Subcutaneous adipose tissue (tissue), 4 donors: ENCODE results near the gene SCN8A. TPM values are rescaled to one million over a fixed set of nuclear protein-coding genes. Genes with fewer than 3 reads are reported as not detected.

Source experiments
- total RNA-seq, 4 donors: library from RNA; depleted of rRNA; stranded (reverse); fragments of >200 nt; gene quantifications; one replicate each; pipeline ENCODE4 v1.1.0, GENCODE V29; 2016
- TF ChIP-seq, protein P1 (sequence below): fragments of 450-650 bp; IDR thresholded peaks from one replicate; pipeline ENCODE4 v1.5.1; 2016; ENCODE audit warnings: low read depth, mild to moderate bottlenecking, control low read depth, antibody characterized with exemption, moderate library complexity

The SCN8A gene
- total RNA-seq, 4 donors from 2014 or later, result 0.19 to 1.2 (median 0.68) TPM

DNA sequence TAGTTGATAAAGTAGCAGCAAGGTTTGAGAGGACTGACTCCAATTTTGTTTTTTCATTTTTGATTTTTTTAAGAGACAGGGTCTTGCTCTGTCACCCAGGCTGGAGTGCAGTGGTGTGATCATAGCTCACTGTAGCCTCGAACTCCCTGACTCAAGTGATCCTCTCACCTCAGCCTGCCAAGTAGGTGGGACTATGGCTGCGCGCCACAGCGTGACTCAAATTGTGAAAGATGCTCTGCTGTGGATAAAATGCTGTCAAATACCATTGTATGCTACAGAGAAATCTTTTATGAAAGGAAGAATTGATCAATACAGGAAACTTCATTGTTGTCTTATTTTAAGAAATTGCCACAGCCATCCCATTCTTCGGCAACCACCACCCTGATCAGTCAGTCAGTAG lies 48.3 kb downstream of the SCN8A start:
- TF ChIP-seq, protein P1, sequence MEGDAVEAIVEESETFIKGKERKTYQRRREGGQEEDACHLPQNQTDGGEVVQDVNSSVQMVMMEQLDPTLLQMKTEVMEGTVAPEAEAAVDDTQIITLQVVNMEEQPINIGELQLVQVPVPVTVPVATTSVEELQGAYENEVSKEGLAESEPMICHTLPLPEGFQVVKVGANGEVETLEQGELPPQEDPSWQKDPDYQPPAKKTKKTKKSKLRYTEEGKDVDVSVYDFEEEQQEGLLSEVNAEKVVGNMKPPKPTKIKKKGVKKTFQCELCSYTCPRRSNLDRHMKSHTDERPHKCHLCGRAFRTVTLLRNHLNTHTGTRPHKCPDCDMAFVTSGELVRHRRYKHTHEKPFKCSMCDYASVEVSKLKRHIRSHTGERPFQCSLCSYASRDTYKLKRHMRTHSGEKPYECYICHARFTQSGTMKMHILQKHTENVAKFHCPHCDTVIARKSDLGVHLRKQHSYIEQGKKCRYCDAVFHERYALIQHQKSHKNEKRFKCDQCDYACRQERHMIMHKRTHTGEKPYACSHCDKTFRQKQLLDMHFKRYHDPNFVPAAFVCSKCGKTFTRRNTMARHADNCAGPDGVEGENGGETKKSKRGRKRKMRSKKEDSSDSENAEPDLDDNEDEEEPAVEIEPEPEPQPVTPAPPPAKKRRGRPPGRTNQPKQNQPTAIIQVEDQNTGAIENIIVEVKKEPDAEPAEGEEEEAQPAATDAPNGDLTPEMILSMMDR, result no peak

GRCh38 chr12:51642286-51642685 lies 51.3 kb downstream of the SCN8A start:
- TF ChIP-seq, protein P1, result no peak

DNA sequence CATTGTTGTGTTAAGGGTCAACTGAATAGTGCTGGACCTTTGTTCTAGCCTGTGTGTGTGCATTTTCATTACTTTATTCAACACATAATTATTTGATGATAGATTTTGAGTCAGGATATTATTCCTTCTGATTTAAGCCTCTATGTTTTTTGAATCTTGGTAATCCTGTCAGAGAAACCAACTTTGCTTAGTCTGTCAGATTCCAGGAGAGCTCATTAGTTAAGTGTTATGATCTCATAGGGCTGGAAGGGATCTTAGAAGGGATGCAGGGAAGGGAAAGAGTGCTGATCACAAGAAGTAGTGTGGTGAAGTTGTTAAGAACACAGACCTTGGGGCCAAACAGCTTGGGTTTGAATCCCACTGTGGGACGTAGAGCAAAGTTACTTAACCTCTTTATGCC lies 52.9 kb downstream of the SCN8A start:
- TF ChIP-seq, protein P1, result no peak

GRCh38 chr12:51645961-51646360 lies 54.9 kb downstream of the SCN8A start:
- TF ChIP-seq, protein P1, result no peak

GRCh38 chr12:51647647-51648046 lies 56.6 kb downstream of the SCN8A start:
- TF ChIP-seq, protein P1, result no peak

GRCh38 chr12:51653431-51653830 lies 62.4 kb downstream of the SCN8A start:
- TF ChIP-seq, protein P1, result no peak

DNA sequence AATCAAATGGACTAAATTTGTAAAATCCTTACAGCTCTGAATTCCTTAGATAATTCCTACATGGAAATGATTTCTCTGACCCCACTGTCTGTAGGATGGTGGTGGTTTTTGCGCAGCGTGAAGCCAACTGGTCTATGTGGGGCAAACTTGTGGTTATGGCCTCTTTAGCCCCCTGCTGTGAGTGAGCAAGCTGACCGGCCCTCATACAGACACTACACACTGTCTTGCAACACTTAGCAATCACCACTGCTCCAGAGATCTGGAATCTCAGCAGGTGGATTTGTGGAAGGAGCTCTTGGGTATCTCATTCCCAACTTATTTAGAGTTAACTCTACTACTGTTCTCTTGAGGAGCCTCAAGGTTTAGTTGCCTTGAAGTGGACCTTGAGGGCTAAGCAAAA lies 70.2 kb downstream of the SCN8A start:
- TF ChIP-seq, protein P1, result no peak

GRCh38 chr12:51661836-51662235 lies 70.8 kb downstream of the SCN8A start:
- TF ChIP-seq, protein P1, result no peak
